C4-2B (cell line): ENCODE measurements around the gene PSMB2.

Source experiments
- H3K27ac ChIP-seq: fragments of 450-650 bp; 2 replicates; pipeline ENCODE4 v1.5.1; 2017
- ZFX ChIP-seq: fragments of 450-650 bp; IDR thresholded peaks from 2 replicates; pipeline ENCODE4 v1.6.1; 2017
- TF ChIP-seq, protein P1 (sequence below): fragments of 450-650 bp; conservative IDR thresholded peaks from 2 replicates; pipeline ENCODE4 v1.5.1; 2017; ENCODE audit warnings: mild to moderate bottlenecking

The PSMB2 gene

DNA sequence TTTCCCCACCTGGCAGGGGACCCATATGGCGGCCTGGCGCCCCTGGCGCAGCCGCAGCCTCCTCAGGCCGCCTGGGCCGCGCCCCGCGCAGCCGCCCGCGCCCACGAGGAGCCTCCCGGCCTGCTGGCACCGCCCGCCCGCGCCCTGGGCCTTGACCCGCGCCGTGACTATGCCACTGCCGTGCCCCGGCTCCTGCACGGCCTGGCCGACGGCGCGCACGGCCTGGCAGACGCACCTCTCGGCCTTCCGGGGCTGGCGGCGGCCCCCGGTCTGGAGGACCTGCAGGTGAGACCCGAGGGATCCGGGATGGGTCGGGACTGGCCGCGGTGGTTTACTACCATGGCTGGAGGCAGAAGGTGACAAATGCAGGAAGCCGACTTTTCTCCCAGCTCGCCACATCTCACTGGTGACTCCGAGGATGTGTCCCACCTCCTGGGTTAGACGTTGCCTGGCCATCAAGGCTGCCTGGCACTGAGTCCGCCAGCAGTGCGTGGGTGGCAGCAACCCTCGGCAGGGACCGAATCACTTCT, 67.1 kb downstream of the PSMB2 start:
- peak overlapping the region; percentile 68 for H3K27ac ChIP-seq
- TF ChIP-seq ZFX = no peak
- TF ChIP-seq, protein P1, sequence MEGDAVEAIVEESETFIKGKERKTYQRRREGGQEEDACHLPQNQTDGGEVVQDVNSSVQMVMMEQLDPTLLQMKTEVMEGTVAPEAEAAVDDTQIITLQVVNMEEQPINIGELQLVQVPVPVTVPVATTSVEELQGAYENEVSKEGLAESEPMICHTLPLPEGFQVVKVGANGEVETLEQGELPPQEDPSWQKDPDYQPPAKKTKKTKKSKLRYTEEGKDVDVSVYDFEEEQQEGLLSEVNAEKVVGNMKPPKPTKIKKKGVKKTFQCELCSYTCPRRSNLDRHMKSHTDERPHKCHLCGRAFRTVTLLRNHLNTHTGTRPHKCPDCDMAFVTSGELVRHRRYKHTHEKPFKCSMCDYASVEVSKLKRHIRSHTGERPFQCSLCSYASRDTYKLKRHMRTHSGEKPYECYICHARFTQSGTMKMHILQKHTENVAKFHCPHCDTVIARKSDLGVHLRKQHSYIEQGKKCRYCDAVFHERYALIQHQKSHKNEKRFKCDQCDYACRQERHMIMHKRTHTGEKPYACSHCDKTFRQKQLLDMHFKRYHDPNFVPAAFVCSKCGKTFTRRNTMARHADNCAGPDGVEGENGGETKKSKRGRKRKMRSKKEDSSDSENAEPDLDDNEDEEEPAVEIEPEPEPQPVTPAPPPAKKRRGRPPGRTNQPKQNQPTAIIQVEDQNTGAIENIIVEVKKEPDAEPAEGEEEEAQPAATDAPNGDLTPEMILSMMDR = no peak

DNA sequence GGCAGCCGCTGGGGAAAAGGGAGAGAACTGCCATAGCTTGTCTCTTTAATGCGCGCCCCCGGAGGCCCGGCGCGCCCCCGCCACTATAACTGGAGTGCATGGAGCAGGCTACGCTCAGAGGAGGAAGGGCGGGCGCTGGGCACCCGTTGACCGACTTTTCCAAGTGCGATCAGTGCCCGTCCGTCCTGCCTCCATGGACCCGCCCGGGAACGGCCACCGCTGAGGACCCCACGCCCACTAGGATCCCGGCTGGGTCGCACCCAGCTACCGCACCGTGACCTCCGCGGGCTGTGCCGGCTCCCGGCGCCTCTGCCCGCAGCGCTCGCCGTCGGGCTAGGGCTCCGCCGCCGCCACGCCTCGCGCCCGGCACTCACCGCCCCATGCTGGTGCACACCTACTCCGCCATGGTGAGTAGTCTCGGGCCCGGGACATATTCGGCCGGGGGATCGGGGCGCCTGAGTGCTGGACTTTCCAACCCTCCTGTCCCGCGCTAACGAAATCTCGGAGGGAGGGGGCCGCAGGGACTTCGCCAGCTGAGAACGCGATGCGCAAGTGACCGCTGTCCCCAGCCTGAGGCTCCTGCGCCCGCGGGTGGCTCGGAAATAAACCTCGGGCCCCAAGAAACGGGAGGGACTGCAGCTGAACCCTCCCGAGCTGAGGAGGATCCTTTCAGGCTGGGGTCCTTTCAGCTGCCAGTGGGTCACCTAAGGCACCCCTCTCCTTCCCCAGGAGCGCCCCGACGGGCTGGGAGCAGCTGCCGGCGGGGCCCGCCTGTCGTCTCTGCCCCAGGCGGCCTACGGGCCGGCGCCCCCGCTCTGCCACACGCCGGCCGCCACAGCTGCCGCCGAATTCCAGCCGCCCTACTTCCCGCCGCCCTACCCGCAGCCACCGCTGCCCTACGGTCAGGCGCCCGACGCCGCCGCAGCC, 67.9 kb downstream of the PSMB2 start, which contains the start of gene TFAP2E:
TFAP2E (plus strand) TSS at position 117 of the 927 bp plus-strand sequence; CDS start at position 381, 264 bp downstream.
- TF ChIP-seq, protein P1 = no peak
- TF ChIP-seq ZFX = no peak
- H3K27ac ChIP-seq = no peak within 1 kb of the TSS; the same call in 1 of the 2 replicates

DNA sequence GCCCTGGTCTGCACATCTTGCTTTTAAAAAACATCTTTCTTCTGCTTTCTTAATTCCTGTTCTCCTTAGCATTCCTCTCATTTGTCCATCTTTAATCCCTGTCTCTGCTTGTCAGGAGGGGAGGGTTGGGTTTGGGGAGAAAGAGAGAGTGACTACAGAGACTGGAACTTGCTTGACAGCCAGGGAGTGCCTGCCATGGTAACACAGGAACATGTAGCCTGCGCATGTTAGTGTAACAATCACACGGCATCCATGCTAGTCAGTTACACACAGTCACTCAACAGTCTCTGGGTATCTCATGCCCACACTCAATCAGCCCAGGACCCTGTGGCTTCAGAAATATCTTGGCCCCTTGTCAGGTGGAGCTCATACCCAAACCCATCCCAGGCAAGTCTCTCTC, 69.0 kb downstream of the PSMB2 start:
- H3K27ac ChIP-seq = no peak overlapping the region
- no peak for TF ChIP-seq ZFX
- TF ChIP-seq, protein P1 = no peak

DNA sequence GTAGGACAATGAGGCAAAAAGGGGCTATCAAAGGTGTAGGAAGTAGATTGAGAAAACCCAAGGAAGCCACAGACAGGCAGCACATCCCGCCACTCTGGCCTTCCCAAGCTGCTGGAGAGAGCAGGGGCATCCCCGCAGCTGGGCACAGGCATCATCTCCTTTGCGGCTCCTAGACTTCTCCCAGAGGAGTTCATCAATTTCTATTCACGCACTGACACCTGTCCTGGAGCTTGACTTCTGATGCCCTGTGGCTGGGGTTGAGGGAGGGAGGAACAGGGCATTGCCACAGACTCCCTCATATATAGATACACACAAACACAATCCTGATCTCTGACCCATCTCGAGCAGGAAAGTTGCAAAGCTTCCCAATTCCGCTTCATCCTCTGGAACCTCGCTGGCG, 70.1 kb downstream of the PSMB2 start:
- H3K27ac ChIP-seq = no peak overlapping the region
- TF ChIP-seq, protein P1 = no peak
- TF ChIP-seq ZFX = no peak

DNA sequence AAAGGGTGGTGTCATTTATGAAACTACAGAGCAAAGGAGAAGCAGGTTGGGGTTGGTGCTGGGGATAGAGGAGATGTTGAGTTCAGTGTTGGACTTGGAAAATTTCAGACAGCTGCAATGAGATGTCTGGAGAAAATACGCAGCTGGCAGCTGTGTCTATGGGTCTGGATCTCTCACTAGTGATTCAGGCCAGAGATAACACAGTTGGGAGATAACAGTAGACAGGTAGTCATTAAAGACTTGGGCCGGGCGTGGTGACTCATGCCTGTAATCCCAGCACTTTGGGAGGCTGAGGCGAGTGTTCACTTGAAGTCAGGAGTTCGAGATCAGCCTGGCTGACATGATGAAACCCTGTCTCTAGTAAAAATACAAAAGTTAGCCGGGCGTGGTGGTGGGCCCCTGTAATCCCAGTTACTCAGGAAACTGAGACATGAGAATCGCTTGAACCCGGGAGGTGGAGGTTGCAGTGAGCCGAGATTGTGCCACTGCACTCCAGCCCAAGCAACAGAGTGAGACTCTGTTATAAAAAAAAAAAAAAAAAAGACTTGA, 70.7 kb downstream of the PSMB2 start:
- H3K27ac ChIP-seq = no peak overlapping the region
- TF ChIP-seq ZFX = no peak
- TF ChIP-seq, protein P1 = no peak

DNA sequence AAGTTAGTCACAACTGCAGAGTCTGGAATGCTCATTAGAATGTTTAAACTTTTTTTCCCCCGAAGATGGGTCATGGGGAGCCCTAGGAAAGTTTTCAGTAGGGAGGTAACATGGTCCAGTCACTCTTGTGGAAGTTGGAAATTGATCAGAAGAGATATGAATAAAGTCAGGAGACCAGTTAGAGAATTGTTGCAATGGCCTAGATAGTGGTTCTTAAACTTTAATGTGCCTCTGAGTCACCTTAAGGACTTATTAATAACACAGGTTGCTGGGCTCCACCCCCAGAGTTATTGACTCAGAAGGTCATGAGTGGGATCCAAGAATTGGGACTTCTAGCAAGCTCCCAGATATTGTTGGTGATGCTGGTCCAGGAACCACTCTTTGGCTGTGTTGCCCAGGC, 71.4 kb downstream of the PSMB2 start:
- TF ChIP-seq ZFX = no peak
- TF ChIP-seq, protein P1 = no peak

DNA sequence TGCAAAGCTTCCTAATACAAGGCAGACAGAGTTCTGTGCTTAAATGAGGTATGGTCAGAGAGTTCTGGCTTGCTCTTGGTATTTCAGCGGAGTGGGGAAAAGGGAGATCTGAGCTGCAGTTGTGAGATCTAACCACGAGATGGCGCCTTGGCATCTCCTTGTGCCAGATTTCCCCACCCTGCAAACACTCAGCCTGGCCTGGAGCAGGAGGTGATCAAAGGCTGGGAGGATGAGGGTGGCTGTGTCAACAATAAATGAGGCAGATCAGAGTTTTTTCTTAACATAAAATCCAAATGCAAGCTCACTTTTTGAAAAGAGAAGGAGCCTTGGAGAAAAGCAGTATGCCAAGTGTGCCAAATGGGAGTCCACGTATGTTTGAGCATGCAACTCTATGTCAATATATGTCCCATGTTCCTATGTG, 72.3 kb downstream of the PSMB2 start:
- no peak for TF ChIP-seq ZFX
- TF ChIP-seq, protein P1 = peak; percentile 92
- H3K27ac ChIP-seq = no peak overlapping the region

More for the DNA sequence above, 71.4 kb downstream of the PSMB2 start:
- H3K27ac ChIP-seq = no peak overlapping the region
